Common myeloid progenitor, CD34-positive (primary cell): ENCODE results near the gene HSF5.

Experiments used
- CTCF ChIA-PET: fragments of 350-600 bp; sonication (Branson Sonifier 250); formaldehyde crosslinking; loops from one replicate; lab custom pipeline; 2021; ENCODE audit warnings: antibody characterized with exemption; lab: Charles Lee
- POLR2A ChIA-PET: fragments of 350-600 bp; sonication (Branson Sonifier 250); formaldehyde crosslinking; loops from one replicate; lab custom pipeline; 2021; ENCODE audit warnings: antibody characterized with exemption; lab: Charles Lee
- DNase-seq, 3 donors: peaks; one replicate each; pipeline versions ENCODE4 v3.0.0 to v3.0.0-alpha.2; 2013
- H3K27ac ChIP-seq, 2 experiments: 1 replicate in 1 of 2; 2 replicates in 1 of 2; pipeline ENCODE4 v1.7.0; 2013; ENCODE audit warnings: inconsistent platforms in 2 of 2, low read length in 2 of 2, mild to moderate bottlenecking in 2 of 2, low read depth in 1 of 2, moderate library complexity in 1 of 2; ENCODE audit not compliant: severe bottlenecking in 2 of 2, insufficient read depth in 1 of 2, poor library complexity in 1 of 2
- H3K27me3 ChIP-seq, 5 experiments: replicated peaks in 2 of 5; 1 replicate in 3 of 5; 2 replicates in 2 of 5; pipeline versions ENCODE4 v1.6.1 to v1.7.0; 2013; ENCODE audit warnings: low read length in 4 of 5, mild to moderate bottlenecking in 2 of 5, moderate library complexity in 2 of 5, inconsistent platforms in 1 of 5; ENCODE audit not compliant: insufficient read depth in 5 of 5, control insufficient read depth in 4 of 5
- H3K36me3 ChIP-seq, 4 experiments: 1 replicate in 2 of 4; 2 replicates in 2 of 4; pipeline versions ENCODE4 v1.6.1 to v1.7.0; 2013; ENCODE audit warnings: low read length in 3 of 4, control low read depth in 1 of 4, mild to moderate bottlenecking in 1 of 4; ENCODE audit not compliant: control insufficient read depth in 4 of 4, insufficient read depth in 4 of 4
- H3K4me1 ChIP-seq, 4 experiments: 1 replicate in 3 of 4; 2 replicates in 1 of 4; pipeline versions ENCODE4 v1.6.1 to v1.7.1; 2013; ENCODE audit warnings: low read length in 3 of 4, mild to moderate bottlenecking in 3 of 4, control low read depth in 1 of 4, inconsistent platforms in 1 of 4, moderate library complexity in 1 of 4; ENCODE audit not compliant: control insufficient read depth in 4 of 4, insufficient read depth in 4 of 4; ENCODE audit errors: control extremely low read depth in 1 of 4
- H3K4me3 ChIP-seq, 7 experiments: 1 replicate in 4 of 7; 2 replicates in 3 of 7; pipeline versions ENCODE4 v1.5.1 to v1.7.0; 2013; ENCODE audit warnings: mild to moderate bottlenecking in 7 of 7, low read length in 6 of 7, moderate library complexity in 6 of 7, inconsistent platforms in 2 of 7, low read depth in 2 of 7, control low read depth in 1 of 7; ENCODE audit not compliant: insufficient read depth in 4 of 7, control insufficient read depth in 1 of 7; ENCODE audit errors: extremely low read depth in 1 of 7
- H3K9me3 ChIP-seq, 5 experiments: 1 replicate in 4 of 5; 2 replicates in 1 of 5; pipeline versions ENCODE4 v1.6.1 to v1.7.1; 2013; ENCODE audit warnings: low read length in 4 of 5, mild to moderate bottlenecking in 2 of 5, inconsistent platforms in 1 of 5, low read depth in 1 of 5, moderate library complexity in 1 of 5; ENCODE audit not compliant: control insufficient read depth in 4 of 5, insufficient read depth in 2 of 5; ENCODE audit errors: control extremely low read depth in 1 of 5
- WGBS: methylation state at CpG from one replicate; pipeline ENCODE4 v1.1.5; 2013; ENCODE audit not compliant: insufficient coverage; 5-methylcytosine and 5-hydroxymethylcytosine counted together

HSF5 gene

DNA sequence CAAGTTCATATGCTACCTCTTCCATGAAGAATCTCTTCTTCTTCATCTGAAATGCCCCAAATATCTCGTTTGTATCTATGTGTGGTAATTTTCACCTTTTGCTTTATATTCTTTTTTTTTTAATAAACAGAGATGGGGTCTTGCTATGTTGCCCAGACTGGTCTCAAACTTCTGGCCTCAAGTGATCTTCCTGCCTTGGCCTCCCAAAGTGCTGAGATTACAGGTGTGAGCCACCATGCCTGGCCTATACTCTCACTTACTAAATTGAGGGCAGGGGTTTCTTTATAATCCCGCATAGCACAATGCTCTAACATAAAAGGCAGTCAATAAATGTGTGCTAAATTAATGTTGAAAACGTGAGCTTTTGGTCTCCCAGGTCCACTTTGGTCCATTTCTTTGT is 101.5 kb downstream of the HSF5 start:
- peaks cover 0 to 17% (median 5%) of the 10 kb centered on the region in 4 experiments for H3K4me1 ChIP-seq
- no peak for DNase-seq
- H3K36me3 ChIP-seq = no peaks in the 10 kb centered on the region
- H3K4me3 ChIP-seq = no peak overlapping the region
- 90% methylated on average over 1 of the region's 3 CpGs for WGBS
- ChIA-PET CTCF (no interaction called here), POLR2A (no interaction called here)
- no peaks in the 10 kb centered on the region for H3K27me3 ChIP-seq
- H3K27ac ChIP-seq = no peak overlapping the region
- H3K9me3 ChIP-seq = peaks cover 0 to 1% (median 0%) of the 10 kb centered on the region in 5 experiments

DNA sequence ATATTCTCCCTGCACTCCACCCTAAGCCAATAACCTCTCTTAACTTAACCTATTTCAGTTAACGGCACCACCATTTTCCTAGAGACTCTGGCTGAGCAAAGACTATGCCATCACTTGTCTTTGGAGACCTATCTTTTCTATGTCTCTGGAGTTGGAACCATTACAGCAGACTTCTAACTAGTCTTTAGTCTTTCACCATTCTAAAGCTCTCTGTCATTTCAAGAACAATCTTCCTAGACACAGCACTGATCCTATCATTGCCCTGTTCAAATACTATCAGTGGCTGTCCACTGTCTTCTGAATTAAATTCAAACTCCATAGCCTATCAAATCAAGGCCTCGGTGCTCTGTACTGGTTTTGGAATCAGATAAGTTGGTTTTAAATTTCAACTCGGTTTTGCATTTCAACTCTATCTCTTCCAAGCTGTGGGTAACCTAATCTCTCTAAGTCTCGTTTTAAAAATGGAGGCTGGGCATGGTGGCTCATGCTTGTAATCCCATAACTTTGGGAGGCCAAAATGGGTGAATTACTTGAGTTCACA is 102.8 kb downstream of the HSF5 start:
- Histone ChIP-seq H3K36me3 (no peaks in the 10 kb centered on the region), H3K27ac (no peak overlapping the region), H3K4me3 (no peak overlapping the region), H3K27me3 (no peaks in the 10 kb centered on the region), H3K9me3 (peaks cover 0 to 1% (median 0%) of the 10 kb centered on the region in 5 experiments), H3K4me1 (peaks cover 0 to 11% (median 5%) of the 10 kb centered on the region in 4 experiments)
- POLR2A ChIA-PET = no interaction called here
- CTCF ChIA-PET = interaction anchor here (1.0 to 2.1 kb wide), 2 partner anchors 10 to 48 kb away, joined by 3 to 4 read pairs; no protein-coding TSS in a partner anchor
- no peak for DNase-seq
- WGBS = 96% methylated on average over 3 of the region's 4 CpGs

DNA sequence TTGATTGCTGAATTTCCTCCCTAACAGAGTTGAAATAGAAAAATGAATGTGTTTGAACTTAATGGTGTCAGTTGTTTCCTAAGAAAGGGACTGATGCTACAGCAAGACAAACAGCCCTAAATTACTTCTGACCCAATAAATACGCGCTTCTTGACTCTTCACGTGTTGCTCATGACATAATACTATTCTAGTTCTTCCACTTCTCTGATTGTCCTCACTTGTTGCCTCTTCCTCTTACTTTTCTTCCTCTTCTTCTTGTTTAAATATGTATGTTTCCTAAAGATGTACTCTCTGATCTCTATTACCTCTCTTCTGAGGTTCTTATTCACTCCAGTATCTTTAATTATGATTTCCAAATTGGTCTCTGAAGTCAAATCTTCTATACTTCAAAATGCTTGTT is 103.3 kb downstream of the HSF5 start:
- CTCF ChIA-PET = interaction anchor here (0.6 to 2.1 kb wide), 4 partner anchors 10 to 158 kb away, joined by 3 to 4 read pairs (median 4); partner anchors contain the start of gene RNF43
- Histone ChIP-seq H3K4me3 (no peak overlapping the region), H3K36me3 (no peaks in the 10 kb centered on the region), H3K27ac (no peak overlapping the region), H3K27me3 (no peaks in the 10 kb centered on the region), H3K9me3 (peaks cover 0 to 1% (median 0%) of the 10 kb centered on the region in 5 experiments), H3K4me1 (peaks cover 0 to 11% (median 5%) of the 10 kb centered on the region in 4 experiments)
- POLR2A ChIA-PET = no interaction called here
- WGBS = no CpG with 5 or more reads among the region's 3 CpGs
- DNase-seq = no peak

DNA sequence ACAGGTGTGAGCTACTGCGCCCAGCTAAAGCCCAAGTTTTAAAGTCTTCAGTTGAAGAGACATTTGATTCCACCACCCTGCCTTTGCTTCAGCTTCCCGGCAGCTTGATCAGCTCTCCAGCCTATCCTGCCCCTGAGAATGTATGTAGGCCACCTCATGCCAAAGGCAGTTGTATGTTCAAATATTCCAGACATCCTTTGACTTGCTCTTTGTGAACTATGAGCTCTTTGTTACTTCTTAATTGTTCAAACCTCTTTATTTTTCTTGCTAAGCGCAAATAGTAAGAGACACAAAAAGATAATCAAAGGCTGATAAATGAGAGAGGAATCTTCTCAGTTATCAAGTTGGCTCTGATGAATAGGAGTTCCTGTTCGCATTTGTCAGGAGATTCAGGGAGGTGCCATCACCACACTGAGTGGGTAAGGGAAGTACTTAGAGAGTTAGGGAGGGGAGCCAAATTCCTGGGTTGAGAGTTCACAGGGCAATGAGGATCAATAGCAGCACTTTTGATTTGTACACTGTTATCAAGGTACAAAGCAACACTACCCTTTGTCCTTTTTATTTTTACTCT is 104.2 kb downstream of the HSF5 start:
- 77% methylated on average over 3 of the region's 4 CpGs for WGBS
- ChIA-PET POLR2A (no interaction called here), CTCF (interaction anchor here (0.6 to 2.1 kb wide), 6 partner anchors 11 to 157 kb away, joined by 3 to 4 read pairs (median 4); partner anchors contain the start of gene RNF43)
- Histone ChIP-seq H3K9me3 (peaks cover 0 to 1% (median 0%) of the 10 kb centered on the region in 5 experiments), H3K4me3 (no peak overlapping the region), H3K36me3 (no peaks in the 10 kb centered on the region), H3K4me1 (peaks cover 5 to 17% (median 11%) of the 10 kb centered on the region in 4 experiments), H3K27me3 (no peaks in the 10 kb centered on the region), H3K27ac (no peak overlapping the region)
- no peak for DNase-seq

DNA sequence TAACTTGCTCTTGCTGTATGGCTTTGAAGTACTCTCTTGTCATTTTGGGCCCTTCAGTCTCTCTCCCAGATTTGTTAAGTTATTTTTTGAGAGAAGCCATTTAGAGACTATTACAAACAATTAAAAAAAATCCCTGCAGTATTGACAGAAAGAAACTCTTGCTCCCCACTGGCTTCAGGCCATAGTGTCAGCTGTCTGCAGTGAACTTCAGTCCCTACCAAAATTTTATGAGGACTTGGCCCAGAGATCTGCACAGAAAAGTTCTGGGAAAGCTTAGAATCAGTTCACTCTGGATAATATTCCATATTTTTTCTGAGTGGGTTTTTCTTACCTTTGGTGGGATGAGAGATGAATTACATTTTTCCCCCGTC is 105.4 kb downstream of the HSF5 start:
- CTCF ChIA-PET = interaction anchor here (1.1 to 1.7 kb wide), 2 partner anchors 35 to 184 kb away, joined by 3 to 4 read pairs; no protein-coding TSS in a partner anchor
- Histone ChIP-seq H3K4me3 (no peak overlapping the region), H3K27ac (no peak overlapping the region), H3K9me3 (peaks cover 0 to 1% (median 0%) of the 10 kb centered on the region in 5 experiments), H3K4me1 (peaks cover 8 to 22% (median 15%) of the 10 kb centered on the region in 4 experiments), H3K27me3 (no peaks in the 10 kb centered on the region), H3K36me3 (no peaks in the 10 kb centered on the region)
- DNase-seq = no peak
- POLR2A ChIA-PET = no interaction called here
- 80% methylated on average over 1 of the region's 1 CpG for WGBS

DNA sequence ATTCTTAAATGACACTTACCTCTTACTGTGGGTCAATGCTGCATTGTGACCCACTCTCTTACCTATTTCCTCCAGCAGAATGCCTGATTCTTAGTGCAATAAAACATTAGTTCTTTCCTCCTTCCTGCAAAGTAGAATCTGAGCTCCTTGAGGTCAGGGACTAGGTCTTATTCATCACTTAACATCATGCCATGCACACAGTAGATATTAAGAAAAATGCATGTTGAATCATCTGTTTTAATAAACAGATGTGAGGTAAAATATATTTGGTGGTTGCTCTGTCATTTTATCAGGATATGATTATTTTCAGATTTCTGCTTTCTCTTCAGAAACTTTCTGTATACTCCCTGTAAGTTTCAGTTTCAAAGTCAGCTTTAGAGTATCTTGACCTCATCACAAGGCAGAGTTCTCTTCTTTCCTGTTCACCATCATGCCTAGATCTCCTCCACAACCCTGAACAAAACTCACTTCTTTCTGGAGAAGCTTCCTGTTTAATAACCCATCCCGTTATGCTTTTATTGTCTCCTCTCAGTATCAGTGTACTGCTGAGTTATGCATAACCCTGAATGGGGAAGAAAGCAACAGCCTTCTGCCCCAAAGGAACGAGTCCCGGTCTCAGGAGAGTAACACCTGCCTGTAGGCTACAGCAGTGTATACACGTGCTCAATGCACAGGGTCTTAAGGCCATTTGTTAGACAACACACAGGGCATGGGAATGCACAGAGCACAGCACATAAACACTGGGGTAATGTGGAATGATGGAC is 105.9 kb downstream of the HSF5 start:
- ChIA-PET POLR2A (interaction anchor here (0.6 kb wide), 1 partner anchor 52 kb away, joined by 3 read pairs; no protein-coding TSS in a partner anchor), CTCF (interaction anchor here (1.1 to 1.7 kb wide), 3 partner anchors 13 to 184 kb away, joined by 3 to 4 read pairs (median 3); no protein-coding TSS in a partner anchor)
- H3K9me3 ChIP-seq = peaks cover 0 to 1% (median 0%) of the 10 kb centered on the region in 5 experiments
- no peaks in the 10 kb centered on the region for H3K36me3 ChIP-seq
- H3K4me3 ChIP-seq = no peak overlapping the region
- H3K27ac ChIP-seq = no peak overlapping the region
- no peaks in the 10 kb centered on the region for H3K27me3 ChIP-seq
- peaks cover 8 to 23% (median 15%) of the 10 kb centered on the region in 4 experiments for H3K4me1 ChIP-seq
- 82% methylated on average over 3 of the region's 4 CpGs for WGBS
- no peak for DNase-seq
